GM10266 (cell line): ENCODE data around the gene MAP7.

Experiments
- DNase-seq: peaks from one replicate; pipeline ENCODE4 v3.0.0; 2012; ENCODE audit errors: extremely low spot score
- CTCF ChIP-seq: IDR thresholded peaks from 2 replicates; pipeline ENCODE4 v1.5.1; 2012; ENCODE audit warnings: mild to moderate bottlenecking, low read depth; ENCODE audit not compliant: control insufficient read depth, insufficient read depth; ENCODE audit errors: missing control alignments

Gene MAP7

DNA sequence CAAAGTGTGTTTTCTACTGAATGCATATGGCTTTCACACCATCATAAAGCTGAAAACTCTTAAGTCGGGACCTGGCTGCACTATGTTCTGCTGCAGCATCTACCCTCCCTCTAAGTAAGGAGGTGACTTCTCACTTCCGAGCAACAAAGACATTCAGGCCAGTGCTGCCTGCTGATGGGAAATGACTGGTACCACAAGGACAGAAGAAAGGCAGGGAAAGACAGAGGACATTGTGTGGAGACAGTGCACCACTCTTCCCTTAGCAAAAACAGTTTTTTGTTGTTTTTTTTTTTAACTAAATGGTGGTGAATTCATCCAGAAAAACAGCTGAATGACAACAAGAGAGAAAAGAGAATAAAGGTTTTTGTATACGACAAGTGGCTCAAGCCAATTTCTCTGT is 81.5 kb downstream of the MAP7 start:
- TF ChIP-seq CTCF = no peak
- no peak for DNase-seq

DNA sequence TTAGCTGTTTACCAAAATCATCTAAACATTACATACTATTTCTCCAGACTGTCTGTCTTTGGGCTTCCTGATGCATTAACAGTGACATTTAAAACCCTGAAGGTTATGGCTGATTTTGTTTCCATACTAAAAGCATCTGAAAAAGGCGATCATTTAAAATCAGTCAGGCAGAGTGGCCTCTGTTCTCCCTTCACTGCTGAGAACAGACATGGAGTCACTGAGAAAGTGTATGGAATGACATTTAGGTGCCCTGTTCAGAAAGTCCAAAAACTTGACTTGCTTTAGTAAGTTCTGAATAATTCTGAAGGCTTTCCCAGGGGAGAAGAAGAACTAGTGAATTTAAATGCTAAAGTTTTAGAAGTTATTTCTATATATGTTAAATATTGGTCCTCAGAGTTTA is 83.0 kb downstream of the MAP7 start:
- no peak for DNase-seq
- no peak for TF ChIP-seq CTCF

DNA sequence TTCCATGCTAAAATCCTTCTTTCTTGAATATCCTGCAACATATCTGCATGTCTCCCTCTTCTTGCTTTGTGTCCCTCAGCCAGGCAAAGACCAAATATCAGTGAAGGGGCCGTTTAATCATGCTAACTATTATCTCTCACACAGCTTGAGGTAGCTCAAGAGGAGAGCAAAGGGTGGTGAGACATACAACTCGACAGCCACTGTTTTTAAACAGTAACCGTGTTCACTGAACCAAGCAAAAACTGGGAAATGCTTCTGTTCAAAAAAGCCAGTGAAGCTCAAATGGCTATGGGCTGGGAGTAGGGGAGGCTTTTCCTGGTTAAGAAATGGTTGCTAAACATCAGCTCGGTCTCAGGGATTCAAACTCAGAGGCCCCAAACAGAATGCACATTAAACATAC is 83.4 kb downstream of the MAP7 start:
- DNase-seq = no peak
- no peak for TF ChIP-seq CTCF

DNA sequence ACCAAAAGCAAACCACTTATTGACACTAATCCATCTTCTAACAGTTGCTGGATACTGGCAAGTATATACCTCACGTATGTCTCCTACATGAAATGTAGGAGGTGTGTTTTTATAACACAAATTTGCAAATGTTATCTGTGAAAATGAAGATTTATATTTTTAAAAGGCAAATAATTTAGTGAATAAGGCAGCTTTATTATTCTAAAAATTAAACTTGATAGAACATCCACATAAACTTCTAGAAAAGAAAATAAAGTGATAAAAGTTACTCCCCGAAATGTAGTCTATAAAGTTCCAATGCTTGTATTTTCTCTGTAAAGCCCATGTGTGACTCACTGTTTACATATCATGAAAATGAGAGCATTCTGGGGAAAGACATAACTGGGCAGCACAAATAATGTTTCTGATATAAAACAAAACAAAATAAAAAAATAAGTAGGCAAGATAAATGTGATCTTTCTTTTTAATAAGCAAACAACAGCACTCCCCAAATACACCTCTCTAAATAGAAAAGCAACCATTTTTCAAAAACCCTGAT is 84.4 kb downstream of the MAP7 start:
- TF ChIP-seq CTCF = no peak
- no peak for DNase-seq

GRCh38 chr6:136464874-136465273 is 85.3 kb downstream of the MAP7 start:
- no peak for DNase-seq
- TF ChIP-seq CTCF = no peak

- DNase-seq = no peak
- TF ChIP-seq CTCF = no peak
These were observed 86.1 kb downstream of the MAP7 start for GRCh38 chr6:136464148-136464547.

DNA sequence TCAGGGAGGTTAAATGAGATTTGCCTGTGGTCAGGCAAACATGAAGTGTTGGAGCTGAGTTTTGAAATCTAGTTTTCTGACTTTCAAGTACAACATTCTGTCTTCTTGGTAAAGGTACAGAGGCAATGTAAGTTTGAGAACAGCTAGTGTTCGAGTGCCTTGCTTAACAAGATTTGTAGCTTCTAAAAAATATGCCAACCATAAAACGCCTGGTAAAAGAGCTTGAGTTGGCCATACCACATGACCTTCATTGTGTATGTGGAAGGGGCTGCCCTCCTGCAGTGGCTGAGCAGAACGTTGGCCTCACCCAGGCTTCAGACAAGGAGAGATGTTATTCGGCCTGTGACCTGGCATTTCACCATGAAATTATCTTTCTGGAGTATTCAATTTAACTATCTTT is 86.5 kb downstream of the MAP7 start:
- no peak for TF ChIP-seq CTCF
- DNase-seq = no peak
